ENCODE measurements around the gene MLIP.
"Not testable (repeated sequence)": the region's sequence is repeated elsewhere in the genome, so short reads cannot be mapped to it uniquely, and the experiment has no call there.

Gene MLIP

GRCh38 chr6:54234539-54234938, 123.3 kb downstream of the MLIP start:
- no peak for DNase-seq (ENCODE audit: low read depth)

- no peak for DNase-seq (ENCODE audit: low read depth)
Observed at GRCh38 chr6:54236984-54237383, 125.7 kb downstream of the MLIP start.

- DNase-seq (ENCODE audit: low read depth) = no peak
Observed at GRCh38 chr6:54238396-54238795, 127.2 kb downstream of the MLIP start.

GRCh38 chr6:54243699-54244098, 132.5 kb downstream of the MLIP start:
- DNase-seq (ENCODE audit: low read depth) = no peak

- no peak for DNase-seq (ENCODE audit: low read depth)
Observed at GRCh38 chr6:54244430-54244829, 133.2 kb downstream of the MLIP start.

- no peak for DNase-seq (ENCODE audit: low read depth)
Observed at GRCh38 chr6:54245265-54245664, 134.0 kb downstream of the MLIP start.

GRCh38 chr6:54248319-54248718, 137.1 kb downstream of the MLIP start:
- no peak for DNase-seq (ENCODE audit: low read depth)

- no peak for DNase-seq (ENCODE audit: low read depth)
Observed at GRCh38 chr6:54248994-54249393, 137.8 kb downstream of the MLIP start.

- DNase-seq (ENCODE audit: low read depth) = not testable (repeated sequence)
Observed at GRCh38 chr6:54249812-54250211, 138.6 kb downstream of the MLIP start.

- DNase-seq (ENCODE audit: low read depth) = no peak
Observed at GRCh38 chr6:54252496-54252895, 141.3 kb downstream of the MLIP start.

- no peak for DNase-seq (ENCODE audit: low read depth)
Observed at GRCh38 chr6:54252916-54253315, 141.7 kb downstream of the MLIP start.

- no peak for DNase-seq (ENCODE audit: low read depth)
Observed at GRCh38 chr6:54254886-54255285, 143.6 kb downstream of the MLIP start.

GRCh38 chr6:54255886-54256285, 144.6 kb downstream of the MLIP start:
- DNase-seq (ENCODE audit: low read depth) = no peak

- DNase-seq (ENCODE audit: low read depth) = no peak
Observed at GRCh38 chr6:54260025-54260424, 148.8 kb downstream of the MLIP start.

- DNase-seq (ENCODE audit: low read depth) = no peak
Observed at GRCh38 chr6:54262499-54262898, 151.3 kb downstream of the MLIP start.

GRCh38 chr6:54262971-54263370, 151.7 kb downstream of the MLIP start:
- DNase-seq (ENCODE audit: low read depth) = no peak

- no peak for DNase-seq (ENCODE audit: low read depth)
Observed at GRCh38 chr6:54264581-54265272, 153.5 kb downstream of the MLIP start.

- DNase-seq (ENCODE audit: low read depth) = no peak
Observed at GRCh38 chr6:54266400-54266923, 155.2 kb downstream of the MLIP start.

- DNase-seq (ENCODE audit: low read depth) = no peak
Observed at GRCh38 chr6:54267798-54268197, 156.6 kb downstream of the MLIP start.

GRCh38 chr6:54273214-54273820, 162.1 kb downstream of the MLIP start:
- no peak for DNase-seq (ENCODE audit: low read depth)

- no peak for DNase-seq (ENCODE audit: low read depth)
Observed at GRCh38 chr6:54274383-54274782, 163.1 kb downstream of the MLIP start.

GRCh38 chr6:54282186-54282585, 170.9 kb downstream of the MLIP start:
- peak; percentile 45 for DNase-seq (ENCODE audit: low read depth)

GRCh38 chr6:54284161-54284860, 173.1 kb downstream of the MLIP start:
- no peak for DNase-seq (ENCODE audit: low read depth)

Data from non-pigmented ciliary epithelial cell (primary cell).